Fibroblast of mammary gland (primary cell): Measurements from ENCODE around the gene ITGA11.

ENCODE experiments used
- DNase-seq: peaks from one replicate; pipeline ENCODE4 v3.0.0-alpha.2; 2010; ENCODE audit warnings: low read depth
- H3K4me3 ChIP-seq: 2 replicates; pipeline ENCODE4 v1.5.1; 2011; ENCODE audit warnings: low read depth, mild to moderate bottlenecking, low read length, moderate library complexity; ENCODE audit not compliant: control insufficient read depth
- CTCF ChIP-seq: conservative IDR thresholded peaks from 2 replicates; pipeline ENCODE4 v1.5.1; 2011; ENCODE audit warnings: low read depth, low read length, inconsistent platforms; ENCODE audit not compliant: control insufficient read depth, insufficient read depth

The ITGA11 gene

GRCh38 chr15:68315035-68315434, 116.9 kb downstream of the ITGA11 start:
- no peak for DNase-seq
- no peak overlapping the region for H3K4me3 ChIP-seq
- TF ChIP-seq CTCF: no peak

GRCh38 chr15:68314563-68314962, 117.4 kb downstream of the ITGA11 start:
- H3K4me3 ChIP-seq: no peak overlapping the region
- DNase-seq: no peak
- TF ChIP-seq CTCF: no peak

- DNase-seq: no peak
- no peak for TF ChIP-seq CTCF
- H3K4me3 ChIP-seq: no peak overlapping the region
These were observed 118.2 kb downstream of the ITGA11 start for GRCh38 chr15:68313501-68314410.

- H3K4me3 ChIP-seq: no peak overlapping the region
- DNase-seq: peak; percentile 64
- TF ChIP-seq CTCF: no peak
These were observed 119.2 kb downstream of the ITGA11 start for GRCh38 chr15:68312701-68313204.

- no peak for TF ChIP-seq CTCF
- no peak overlapping the region for H3K4me3 ChIP-seq
- no peak for DNase-seq
These were observed 120.0 kb downstream of the ITGA11 start for GRCh38 chr15:68311859-68312557.

- DNase-seq: no peak
- no peak for TF ChIP-seq CTCF
- no peak overlapping the region for H3K4me3 ChIP-seq
These were observed 120.5 kb downstream of the ITGA11 start for GRCh38 chr15:68311464-68311835.
